Activated CD4-positive, alpha-beta memory T cell treated with anti-CD3 and anti-CD28 coated beads, Interleukin-2, amount 10 ng/mL, durations not matched to agents 7 days and 5 days (primary cell): Measurements from ENCODE around the gene RHBDL3. TPM values are rescaled to one million over a fixed set of nuclear protein-coding genes. Genes with fewer than 3 reads are reported as not detected.

Experiments used
- CTCF ChIA-PET: fragments of 350-600 bp; sonication (Branson Sonifier 250); formaldehyde crosslinking; loops from one replicate; lab custom pipeline; 2021; ENCODE audit warnings: antibody characterized with exemption, inconsistent platforms; lab: Charles Lee
- POLR2A ChIA-PET: fragments of 350-600 bp; sonication (Branson Sonifier 250); formaldehyde crosslinking; loops from one replicate; lab custom pipeline; 2021; ENCODE audit warnings: antibody characterized with exemption; lab: Charles Lee
- DNase-seq: peaks from one replicate; pipeline ENCODE4 v3.0.0-alpha.2; 2020
- H3K27ac Mint-ChIP-seq: one replicate; pipeline ENCODE4 v1.8.0; 2021; ENCODE audit warnings: mild to moderate bottlenecking, mixed read lengths
- H3K27me3 Mint-ChIP-seq: one replicate; pipeline ENCODE4 v1.8.0; 2021; ENCODE audit warnings: mixed read lengths
- H3K36me3 Mint-ChIP-seq: one replicate; pipeline ENCODE4 v1.8.0; 2021; ENCODE audit warnings: low read depth, mixed read lengths
- H3K4me1 Mint-ChIP-seq: one replicate; pipeline ENCODE4 v1.8.0; 2021; ENCODE audit warnings: mixed read lengths
- H3K4me3 Mint-ChIP-seq: one replicate; pipeline ENCODE4 v1.8.0; 2021; ENCODE audit warnings: mild to moderate bottlenecking, mixed read lengths
- H3K9me3 Mint-ChIP-seq: one replicate; pipeline ENCODE4 v1.8.0; 2021; ENCODE audit warnings: mixed read lengths
- total RNA-seq, 2 experiments: library from RNA; stranded (reverse); gene quantifications; one replicate each; pipeline ENCODE4 v1.2.3, GENCODE V29; 2021

The RHBDL3 gene
- total RNA-seq, 2 experiments from 2014 or later = 0.45 to 0.55 TPM

- POLR2A ChIA-PET = interaction anchor here (1.3 to 2.1 kb wide), 2 partner anchors 8 to 10 kb away, joined by 5 to 9 read pairs; partner anchors contain the start of gene ZNF207
- no peak overlapping the region for H3K4me3 Mint-ChIP-seq
- no peak overlapping the region for H3K27ac Mint-ChIP-seq
These were observed 95.6 kb downstream of the RHBDL3 start for GRCh38 chr17:32361270-32361669.

DNA sequence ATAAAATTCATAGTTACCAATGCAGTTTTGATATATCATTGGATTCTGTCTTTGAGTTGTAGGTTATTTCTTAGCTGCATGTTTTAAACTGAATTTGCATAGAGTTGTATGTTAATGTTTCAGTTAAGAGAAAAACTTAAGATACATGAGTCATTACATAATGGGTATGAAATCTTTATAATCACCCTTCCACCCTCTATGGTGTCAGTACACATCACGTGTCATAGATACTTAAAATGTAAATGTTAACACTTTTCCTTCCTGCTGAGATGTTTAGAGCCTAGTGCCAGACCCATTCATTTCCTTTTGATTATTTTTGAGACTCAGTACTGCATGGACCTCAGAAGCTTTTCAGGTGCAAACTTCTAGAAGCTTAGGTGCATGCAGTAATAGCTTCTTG is 104.8 kb downstream of the RHBDL3 start:
- Mint-ChIP-seq H3K9me3 (no peaks in the 10 kb centered on the region), H3K4me3 (no peak overlapping the region), H3K36me3 (peaks cover 79% of the 10 kb centered on the region), H3K27ac (no peak overlapping the region), H3K27me3 (no peaks in the 10 kb centered on the region), H3K4me1 (peaks cover 40% of the 10 kb centered on the region)
- ChIA-PET CTCF (interaction anchor here (1.0 kb wide), 1 partner anchor 74 kb away, joined by 3 read pairs; the partner anchor contains the start of gene PSMD11), POLR2A (interaction anchor here (0.7 to 1.7 kb wide), 6 partner anchors 9 to 22 kb away, joined by 3 to 6 read pairs (median 4); no protein-coding TSS in a partner anchor)
- no peak for DNase-seq

More at GRCh38 chr17:32361270-32361669, 95.6 kb downstream of the RHBDL3 start:
- H3K4me1 Mint-ChIP-seq = peaks cover 48% of the 10 kb centered on the region
- H3K9me3 Mint-ChIP-seq = no peaks in the 10 kb centered on the region
- DNase-seq = no peak
- H3K27me3 Mint-ChIP-seq = no peaks in the 10 kb centered on the region
- CTCF ChIA-PET = interaction anchor here (0.6 kb wide), 1 partner anchor 42 kb away, joined by 5 read pairs; no protein-coding TSS in a partner anchor
- peaks cover 76% of the 10 kb centered on the region for H3K36me3 Mint-ChIP-seq

Other genes starting within 250 kb of the RHBDL3 start
- 10 to 100 TPM; 26.0 to 26.4 TPM for gene RHOT1, start 123.3 kb upstream of the RHBDL3 start, total RNA-seq
- gene C17orf75, start 76.3 kb downstream of the RHBDL3 start, total RNA-seq = 10 to 100 TPM; 32.1 to 35.1 TPM
- gene ZNF207, start 84.3 kb downstream of the RHBDL3 start, total RNA-seq = 100 to 1,000 TPM; 238 to 257 TPM
- gene PSMD11, start 178.7 kb downstream of the RHBDL3 start, total RNA-seq = 100 to 1,000 TPM; 105 to 110 TPM
- 1 to 10 TPM; 7.4 to 7.9 TPM for gene CDK5R1, start 221.2 kb downstream of the RHBDL3 start, total RNA-seq